HEK293 (cell line): ENCODE measurements around the gene MUS81.

Experiments
- CTCF ChIA-PET: fragments of 350-600 bp; formaldehyde crosslinking; extraction: SDS; loops from one replicate; lab custom pipeline; 2021; ENCODE audit warnings: antibody characterized with exemption; lab: Yijun Ruan, JAX
- POLR2A ChIA-PET: fragments of 300-600 bp; formaldehyde crosslinking; extraction: SDS; loops from one replicate; lab custom pipeline; 2020; ENCODE audit warnings: antibody characterized with exemption, inconsistent platforms; lab: Yijun Ruan, JAX
- H3K27ac ChIP-seq: fragments of 200-500 bp; sonication (Bioruptor generic); 2 replicates; pipeline ENCODE4 v1.5.1; 2014; ENCODE audit warnings: low read depth, low read length, control low read depth, inconsistent platforms; ENCODE audit errors: extremely low read depth
- H3K36me3 ChIP-seq, 2 experiments: fragments of 200-500 bp in 1 of 2; sonication (Bioruptor generic) in 1 of 2; 1 replicate in 1 of 2; 2 replicates in 1 of 2; pipeline ENCODE4 v1.5.1; 2014 to 2017; ENCODE audit warnings: inconsistent platforms in 2 of 2, low read length in 2 of 2; ENCODE audit not compliant: control insufficient read depth in 2 of 2, insufficient read depth in 1 of 2
- H3K4me1 ChIP-seq: fragments of 200-500 bp; sonication (Bioruptor generic); 2 replicates; pipeline ENCODE4 v1.5.1; 2014; ENCODE audit warnings: mild to moderate bottlenecking, low read length, inconsistent platforms; ENCODE audit not compliant: control insufficient read depth, insufficient read depth
- H3K4me3 ChIP-seq: 2 replicates; pipeline ENCODE4 v1.5.1; 2011; ENCODE audit warnings: low read depth, mild to moderate bottlenecking, control low read depth, low read length, moderate library complexity
- H3K9me3 ChIP-seq: fragments of 200-500 bp; sonication (Bioruptor generic); 2 replicates; pipeline ENCODE4 v1.5.1; 2014; ENCODE audit warnings: low read depth, low read length, inconsistent platforms; ENCODE audit not compliant: control insufficient read depth, insufficient read depth
- GFI1B ChIP-seq: fragments of 450-650 bp; formaldehyde crosslinking; IDR thresholded peaks from 2 replicates; pipeline ENCODE4 v1.5.1; 2016; ENCODE audit warnings: missing biosample characterization, missing genetic modification characterization
- KLF7 ChIP-seq: fragments of 450-650 bp; formaldehyde crosslinking; IDR thresholded peaks from 2 replicates; pipeline ENCODE4 v1.5.1; 2016; ENCODE audit warnings: missing biosample characterization, missing genetic modification characterization, borderline replicate concordance
- MZF1 ChIP-seq: fragments of 450-650 bp; formaldehyde crosslinking; IDR thresholded peaks from 2 replicates; pipeline ENCODE4 v1.5.1; 2017; ENCODE audit warnings: missing biosample characterization, missing genetic modification characterization, borderline replicate concordance
- PRDM1 ChIP-seq: fragments of 450-650 bp; formaldehyde crosslinking; IDR thresholded peaks from 2 replicates; pipeline ENCODE4; 2016; ENCODE audit warnings: missing biosample characterization, missing genetic modification characterization
- SCRT1 ChIP-seq: fragments of 450-650 bp; formaldehyde crosslinking; IDR thresholded peaks from 2 replicates; pipeline ENCODE4 v1.5.1; 2016; ENCODE audit warnings: missing biosample characterization, missing genetic modification characterization, borderline replicate concordance
- SCRT2 ChIP-seq: fragments of 450-650 bp; formaldehyde crosslinking; IDR thresholded peaks from 2 replicates; pipeline ENCODE4 v1.5.1; 2016; ENCODE audit warnings: missing biosample characterization, missing genetic modification characterization
- SETDB1 ChIP-seq: IDR thresholded peaks from one replicate; pipeline ENCODE4 v1.6.1; 2017; ENCODE audit warnings: mild to moderate bottlenecking, low read length, moderate library complexity, mixed read lengths; ENCODE audit not compliant: insufficient read length
- TRIM28 ChIP-seq: IDR thresholded peaks from 2 replicates; pipeline ENCODE4 v1.6.1; 2011; ENCODE audit warnings: low read length, control low read depth, borderline replicate concordance
- WT1 ChIP-seq: fragments of 450-650 bp; formaldehyde crosslinking; IDR thresholded peaks from 2 replicates; pipeline ENCODE4 v1.5.1; 2016; ENCODE audit warnings: missing biosample characterization, missing genetic modification characterization
- ZBTB17 ChIP-seq: fragments of 450-650 bp; formaldehyde crosslinking; IDR thresholded peaks from 2 replicates; pipeline ENCODE4 v1.5.1; 2016; ENCODE audit warnings: missing biosample characterization, missing genetic modification characterization
- ZFHX2 ChIP-seq: fragments of 450-650 bp; formaldehyde crosslinking; conservative IDR thresholded peaks from 2 replicates; pipeline ENCODE4 v1.5.1; 2016; ENCODE audit warnings: missing biosample characterization, missing genetic modification characterization
- ZNF133 ChIP-seq: fragments of 450-650 bp; formaldehyde crosslinking; IDR thresholded peaks from 2 replicates; pipeline ENCODE4 v1.5.1; 2016; ENCODE audit warnings: missing biosample characterization, missing genetic modification characterization
- ZNF18 ChIP-seq: fragments of 450-650 bp; formaldehyde crosslinking; IDR thresholded peaks from 2 replicates; pipeline ENCODE4 v1.5.1; 2016; ENCODE audit warnings: missing biosample characterization, missing genetic modification characterization
- ZNF221 ChIP-seq: fragments of 450-650 bp; formaldehyde crosslinking; IDR thresholded peaks from 2 replicates; pipeline ENCODE4 v1.5.1; 2017; ENCODE audit warnings: missing biosample characterization, missing genetic modification characterization, borderline replicate concordance
- ZNF324 ChIP-seq: fragments of 450-650 bp; formaldehyde crosslinking; IDR thresholded peaks from 2 replicates; pipeline ENCODE4 v1.5.1; 2016; ENCODE audit warnings: missing biosample characterization, missing genetic modification characterization
- ZNF335 ChIP-seq: fragments of 450-650 bp; formaldehyde crosslinking; conservative IDR thresholded peaks from 2 replicates; pipeline ENCODE4 v1.5.1; 2016; ENCODE audit warnings: missing biosample characterization, missing genetic modification characterization
- ZNF366 ChIP-seq: fragments of 450-650 bp; formaldehyde crosslinking; conservative IDR thresholded peaks from 2 replicates; pipeline ENCODE4 v1.5.1; 2016; ENCODE audit warnings: missing biosample characterization, missing genetic modification characterization
- ZNF501 ChIP-seq: fragments of 450-650 bp; formaldehyde crosslinking; IDR thresholded peaks from 2 replicates; pipeline ENCODE4 v1.5.1; 2016; ENCODE audit warnings: missing biosample characterization, missing genetic modification characterization
- ZNF514 ChIP-seq: fragments of 450-650 bp; formaldehyde crosslinking; IDR thresholded peaks from 2 replicates; pipeline ENCODE4 v1.5.1; 2016; ENCODE audit warnings: missing biosample characterization, missing genetic modification characterization
- ZNF623 ChIP-seq: fragments of 450-650 bp; formaldehyde crosslinking; IDR thresholded peaks from 2 replicates; pipeline ENCODE4 v1.5.1; 2016; ENCODE audit warnings: missing biosample characterization, missing genetic modification characterization
- ZNF626 ChIP-seq: fragments of 450-650 bp; sonication (Bioruptor Pico); formaldehyde crosslinking; IDR thresholded peaks from 2 replicates; pipeline ENCODE4 v1.5.1; 2018; ENCODE audit warnings: missing biosample characterization, missing genetic modification characterization, inconsistent platforms
- ZNF654 ChIP-seq: fragments of 450-650 bp; formaldehyde crosslinking; IDR thresholded peaks from 2 replicates; pipeline ENCODE4 v1.5.1; 2016; ENCODE audit warnings: low read depth, missing biosample characterization, missing genetic modification characterization
- ZNF747 ChIP-seq: fragments of 450-650 bp; formaldehyde crosslinking; IDR thresholded peaks from 2 replicates; pipeline ENCODE4 v1.5.1; 2016; ENCODE audit warnings: missing biosample characterization, missing genetic modification characterization
- ZNF768 ChIP-seq: fragments of 450-650 bp; formaldehyde crosslinking; IDR thresholded peaks from 2 replicates; pipeline ENCODE4 v1.5.1; 2018; ENCODE audit warnings: missing biosample characterization, mild to moderate bottlenecking, missing genetic modification characterization
- ZNF791 ChIP-seq: fragments of 450-650 bp; formaldehyde crosslinking; IDR thresholded peaks from 2 replicates; pipeline ENCODE4 v1.5.1; 2016; ENCODE audit warnings: missing biosample characterization, missing genetic modification characterization
- ZNF792 ChIP-seq: fragments of 450-650 bp; formaldehyde crosslinking; IDR thresholded peaks from 2 replicates; pipeline ENCODE4 v1.5.1; 2016; ENCODE audit warnings: missing biosample characterization, missing genetic modification characterization
- TF ChIP-seq, protein P1 (sequence below): fragments of 450-650 bp; formaldehyde crosslinking; IDR thresholded peaks from 2 replicates; pipeline ENCODE4 v1.5.1; 2017; ENCODE audit warnings: missing biosample characterization, mild to moderate bottlenecking, missing genetic modification characterization, moderate library complexity
- TF ChIP-seq, protein P2 (sequence below): fragments of 450-650 bp; formaldehyde crosslinking; IDR thresholded peaks from 2 replicates; pipeline ENCODE4 v1.5.1; 2016; ENCODE audit warnings: missing biosample characterization, missing genetic modification characterization, borderline replicate concordance
- TF ChIP-seq, protein P3 (sequence below): sonication (generic); formaldehyde crosslinking; IDR thresholded peaks from 2 replicates; pipeline ENCODE4 v1.8.1; 2022; ENCODE audit warnings: mild to moderate bottlenecking, moderate library complexity, missing genetic modification reagents

MUS81 gene

GRCh38 chr11:65888163-65888814, 28.1 kb downstream of the MUS81 start, which contains the start of gene FIBP (continued):
- TF ChIP-seq ZNF18 (tag by site-specific recombination), result no peak
- no peak for TF ChIP-seq ZNF626 (tag by site-specific recombination)

DNA sequence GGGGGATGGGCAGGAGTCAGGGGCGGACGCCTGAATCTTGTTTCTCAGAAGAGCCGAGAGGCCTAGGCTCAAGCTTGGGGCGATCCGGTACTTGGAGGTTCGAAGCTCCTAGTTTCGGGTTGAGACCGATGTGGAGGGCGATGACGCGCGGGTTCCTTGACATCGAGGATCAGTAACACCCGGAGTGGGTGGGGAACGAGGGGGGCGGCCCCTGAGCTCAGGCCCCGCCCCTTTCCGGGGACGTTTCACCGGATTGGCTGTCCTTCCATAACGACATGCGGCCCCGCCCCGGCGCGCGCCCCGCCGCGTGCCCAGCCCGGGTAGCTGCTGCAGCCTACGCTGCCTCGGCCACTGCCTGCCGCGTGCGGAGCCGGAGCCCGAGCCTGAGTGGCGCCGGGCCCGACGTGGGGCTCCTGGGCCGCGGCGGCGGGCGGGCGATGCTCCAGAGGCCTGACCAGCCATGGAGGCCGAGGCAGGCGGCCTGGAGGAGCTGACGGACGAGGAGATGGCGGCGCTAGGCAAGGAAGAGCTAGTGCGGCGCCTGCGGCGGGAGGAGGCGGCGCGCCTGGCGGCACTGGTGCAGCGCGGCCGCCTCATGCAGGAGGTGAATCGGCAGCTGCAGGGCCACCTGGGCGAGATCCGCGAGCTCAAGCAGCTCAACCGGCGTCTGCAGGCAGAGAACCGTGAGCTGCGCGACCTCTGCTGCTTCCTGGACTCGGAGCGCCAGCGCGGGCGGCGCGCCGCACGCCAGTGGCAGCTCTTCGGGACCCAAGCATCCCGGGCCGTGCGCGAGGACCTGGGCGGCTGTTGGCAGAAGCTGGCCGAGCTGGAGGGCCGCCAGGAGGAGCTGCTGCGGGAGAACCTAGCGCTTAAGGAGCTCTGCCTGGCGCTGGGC, 30.3 kb downstream of the MUS81 start, which contains the start of gene CCDC85B:
Gene CCDC85B, plus strand, starts transcription at position 350 of the 895 bp plus-strand sequence. Its CDS starts 111 bp downstream, at position 461.
- peak within 1 kb of the TSS; percentile 67; the same call in 1 of the 2 replicates for H3K27ac ChIP-seq
- H3K9me3 ChIP-seq, result no peaks in the 10 kb centered on the region
- CTCF ChIA-PET, result interaction anchor here (0.6 to 9.5 kb wide), 20 partner anchors 8 to 415 kb away, joined by 3 to 189 read pairs (median 4); partner anchors contain the start of genes C11orf68, CFL1, FOSL1 and MUS81
- TF ChIP-seq ZNF514 (no peak), SETDB1 (no peak), ZNF366 (tag by site-specific recombination) (no peak), ZNF133 (no peak), ZNF335 (peak; percentile 60), ZBTB17 (tag by site-specific recombination) (peak; percentile 85), TRIM28 (no peak), GFI1B (tag by site-specific recombination) (no peak), ZNF623 (tag by site-specific recombination) (no peak), ZNF791 (tag by site-specific recombination) (no peak), ZNF747 (tag by site-specific recombination) (no peak), SCRT2 (tag by site-specific recombination) (no peak), ZNF324 (tag by site-specific recombination) (no peak), ZNF768 (no peak), ZFHX2 (tag by site-specific recombination) (peak; percentile 51), ZNF792 (no peak), SCRT1 (no peak), MZF1 (tag by site-specific recombination) (no peak), PRDM1 (tag by site-specific recombination) (no peak), KLF7 (no peak), ZNF501 (tag by site-specific recombination) (no peak), ZNF654 (tag by site-specific recombination) (no peak), ZNF221 (tag by site-specific recombination) (no peak), WT1 (tag by site-specific recombination) (no peak)
- TF ChIP-seq, protein P1, sequence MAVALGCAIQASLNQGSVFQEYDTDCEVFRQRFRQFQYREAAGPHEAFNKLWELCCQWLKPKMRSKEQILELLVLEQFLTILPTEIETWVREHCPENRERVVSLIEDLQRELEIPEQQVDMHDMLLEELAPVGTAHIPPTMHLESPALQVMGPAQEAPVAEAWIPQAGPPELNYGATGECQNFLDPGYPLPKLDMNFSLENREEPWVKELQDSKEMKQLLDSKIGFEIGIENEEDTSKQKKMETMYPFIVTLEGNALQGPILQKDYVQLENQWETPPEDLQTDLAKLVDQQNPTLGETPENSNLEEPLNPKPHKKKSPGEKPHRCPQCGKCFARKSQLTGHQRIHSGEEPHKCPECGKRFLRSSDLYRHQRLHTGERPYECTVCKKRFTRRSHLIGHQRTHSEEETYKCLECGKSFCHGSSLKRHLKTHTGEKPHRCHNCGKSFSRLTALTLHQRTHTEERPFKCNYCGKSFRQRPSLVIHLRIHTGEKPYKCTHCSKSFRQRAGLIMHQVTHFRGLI (tag by site-specific recombination), result no peak
- TF ChIP-seq, protein P2, sequence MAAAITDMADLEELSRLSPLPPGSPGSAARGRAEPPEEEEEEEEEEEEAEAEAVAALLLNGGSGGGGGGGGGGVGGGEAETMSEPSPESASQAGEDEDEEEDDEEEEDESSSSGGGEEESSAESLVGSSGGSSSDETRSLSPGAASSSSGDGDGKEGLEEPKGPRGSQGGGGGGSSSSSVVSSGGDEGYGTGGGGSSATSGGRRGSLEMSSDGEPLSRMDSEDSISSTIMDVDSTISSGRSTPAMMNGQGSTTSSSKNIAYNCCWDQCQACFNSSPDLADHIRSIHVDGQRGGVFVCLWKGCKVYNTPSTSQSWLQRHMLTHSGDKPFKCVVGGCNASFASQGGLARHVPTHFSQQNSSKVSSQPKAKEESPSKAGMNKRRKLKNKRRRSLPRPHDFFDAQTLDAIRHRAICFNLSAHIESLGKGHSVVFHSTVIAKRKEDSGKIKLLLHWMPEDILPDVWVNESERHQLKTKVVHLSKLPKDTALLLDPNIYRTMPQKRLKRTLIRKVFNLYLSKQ (tag by site-specific recombination), result no peak
- TF ChIP-seq, protein P3, sequence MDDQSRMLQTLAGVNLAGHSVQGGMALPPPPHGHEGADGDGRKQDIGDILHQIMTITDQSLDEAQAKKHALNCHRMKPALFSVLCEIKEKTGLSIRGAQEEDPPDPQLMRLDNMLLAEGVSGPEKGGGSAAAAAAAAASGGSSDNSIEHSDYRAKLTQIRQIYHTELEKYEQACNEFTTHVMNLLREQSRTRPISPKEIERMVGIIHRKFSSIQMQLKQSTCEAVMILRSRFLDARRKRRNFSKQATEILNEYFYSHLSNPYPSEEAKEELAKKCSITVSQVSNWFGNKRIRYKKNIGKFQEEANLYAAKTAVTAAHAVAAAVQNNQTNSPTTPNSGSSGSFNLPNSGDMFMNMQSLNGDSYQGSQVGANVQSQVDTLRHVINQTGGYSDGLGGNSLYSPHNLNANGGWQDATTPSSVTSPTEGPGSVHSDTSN (CRISPR knock-in tag), result no peak; the same call in 1 of the 2 replicates

More for the DNA sequence above, 30.3 kb downstream of the MUS81 start, which contains the start of gene CCDC85B:
- POLR2A ChIA-PET, result interaction anchor here (0.5 to 6.1 kb wide), 31 partner anchors 8 to 468 kb away, joined by 3 to 121 read pairs (median 4); partner anchors contain the start of genes C11orf68, CFL1, DRAP1 and FOSL1
- no peaks in the 10 kb centered on the region for H3K4me1 ChIP-seq
- H3K36me3 ChIP-seq, result peaks cover 0 to 16% of the 10 kb centered on the region in 2 experiments; a peak in 2 of 3 replicates
- peak within 1 kb of the TSS; percentile 55 for H3K4me3 ChIP-seq
